Left lung (tissue), 10 donors: ENCODE data around the gene GALK1. TPM values are rescaled to one million over a fixed set of nuclear protein-coding genes. Genes with fewer than 3 reads are reported as not detected.
A peak's percentile ranks its signal among the peaks of the same experiment; 100 is the strongest.

Experiments used
- ATAC-seq: fragments of 200-7000 bp; cut with Tn5 transposase; one replicate; pipeline ENCODE4 v1.9.1; 2020; ENCODE audit warnings: moderate library complexity
- DNase-seq, 4 donors: peaks; one replicate each; pipeline ENCODE4 v3.0.0-alpha.2; 2013 to 2020
- H3K27ac ChIP-seq, 2 donors: fragments of 200-600 bp; sonication (generic) in 1 of 2; one replicate each; pipeline versions ENCODE4 v1.5.0 to v1.8.0; 2020 to 2021
- H3K27me3 ChIP-seq, 2 donors: fragments of 200-600 bp; sonication (generic) in 1 of 2; one replicate each; pipeline versions ENCODE4 v1.5.0 to v1.8.0; 2020 to 2021
- H3K36me3 ChIP-seq, 2 donors: fragments of 200-600 bp; sonication (generic) in 1 of 2; one replicate each; pipeline versions ENCODE4 v1.5.0 to v1.8.0; 2020 to 2021
- H3K4me1 ChIP-seq, 2 donors: fragments of 200-600 bp; one replicate each; pipeline ENCODE4 v1.8.0; 2021
- H3K4me3 ChIP-seq, 2 donors: fragments of 200-600 bp; sonication (generic) in 1 of 2; one replicate each; pipeline versions ENCODE4 v1.5.0 to v1.8.0; 2020 to 2021; ENCODE audit warnings: mild to moderate bottlenecking in 1 of 2
- H3K9me3 ChIP-seq, 2 donors: fragments of 200-600 bp; sonication (generic) in 1 of 2; one replicate each; pipeline versions ENCODE4 v1.5.0 to v1.8.0; 2020 to 2021
- intact Hi-C, 2 donors: fragments of 100-400 bp; cut with DNase I; formaldehyde crosslinking; loops; one replicate each; pipeline versions ENCODE4 v1.11.2 to v1.14.2; 2022
- polyA plus RNA-seq, 6 donors: library from polyadenylated mRNA; unstranded; fragments of 120-200 nt; gene quantifications; one replicate each; pipeline ENCODE4 v1.2.1, GENCODE V29; 2013; ENCODE audit not compliant: insufficient read length in 6 of 6
- total RNA-seq, 2 donors: library from RNA; stranded (reverse); fragmentation: NEBNext Ultra II Directional; extraction: Animal tissue kit (Norgen Biotek cat#: 25700); gene quantifications; one replicate each; pipeline ENCODE4 v1.2.1, GENCODE V29; 2021
- TF ChIP-seq, protein P1 (sequence below), 2 donors: fragments of 200-600 bp; sonication (generic) in 1 of 2; IDR thresholded peaks; one replicate each; pipeline versions ENCODE4 v1.5.0 to v1.8.0; 2021; ENCODE audit warnings: antibody characterized with exemption in 2 of 2
- donor health status: DM: no; HTN: yes; CAD: no.
- donor health status: DM: no; HTN: no; CAD: no.

The GALK1 gene
- total and polyA plus RNA-seq, 8 donors: 10.3 to 39.6 (median 16.4) TPM

DNA sequence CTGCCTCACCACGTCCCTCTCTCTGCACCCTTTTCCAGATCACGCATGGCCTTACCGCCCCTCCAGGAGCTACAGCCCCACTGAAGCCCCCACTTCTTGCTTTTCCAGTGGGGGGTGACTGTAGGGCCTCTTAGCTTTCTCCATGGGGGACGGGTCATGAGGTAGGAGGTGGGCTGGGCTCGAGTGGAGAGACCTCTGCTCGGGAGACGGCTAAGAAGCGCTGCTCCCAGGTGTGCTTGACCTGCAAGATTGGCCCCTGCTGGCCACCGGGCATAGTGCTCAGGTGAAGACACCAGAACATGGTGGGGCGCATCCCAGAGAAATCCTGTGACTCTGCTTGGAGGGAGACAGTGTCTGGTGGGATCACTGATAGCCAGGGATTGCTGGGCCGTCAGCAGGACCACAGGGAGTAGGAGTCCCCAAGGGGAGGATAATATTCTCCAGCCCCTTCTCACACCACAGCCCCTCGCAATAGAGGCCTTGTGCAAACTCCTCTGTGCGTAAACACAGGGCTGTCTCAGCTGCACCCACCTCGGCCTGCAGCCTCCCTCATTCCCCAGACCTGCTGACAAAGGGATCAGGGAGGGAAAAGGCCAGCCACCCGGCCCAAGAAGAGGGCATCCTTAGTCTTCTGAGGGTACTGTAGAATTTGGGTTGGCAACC, 8.9 kb upstream of the GALK1 start:
- TF ChIP-seq, protein P1, sequence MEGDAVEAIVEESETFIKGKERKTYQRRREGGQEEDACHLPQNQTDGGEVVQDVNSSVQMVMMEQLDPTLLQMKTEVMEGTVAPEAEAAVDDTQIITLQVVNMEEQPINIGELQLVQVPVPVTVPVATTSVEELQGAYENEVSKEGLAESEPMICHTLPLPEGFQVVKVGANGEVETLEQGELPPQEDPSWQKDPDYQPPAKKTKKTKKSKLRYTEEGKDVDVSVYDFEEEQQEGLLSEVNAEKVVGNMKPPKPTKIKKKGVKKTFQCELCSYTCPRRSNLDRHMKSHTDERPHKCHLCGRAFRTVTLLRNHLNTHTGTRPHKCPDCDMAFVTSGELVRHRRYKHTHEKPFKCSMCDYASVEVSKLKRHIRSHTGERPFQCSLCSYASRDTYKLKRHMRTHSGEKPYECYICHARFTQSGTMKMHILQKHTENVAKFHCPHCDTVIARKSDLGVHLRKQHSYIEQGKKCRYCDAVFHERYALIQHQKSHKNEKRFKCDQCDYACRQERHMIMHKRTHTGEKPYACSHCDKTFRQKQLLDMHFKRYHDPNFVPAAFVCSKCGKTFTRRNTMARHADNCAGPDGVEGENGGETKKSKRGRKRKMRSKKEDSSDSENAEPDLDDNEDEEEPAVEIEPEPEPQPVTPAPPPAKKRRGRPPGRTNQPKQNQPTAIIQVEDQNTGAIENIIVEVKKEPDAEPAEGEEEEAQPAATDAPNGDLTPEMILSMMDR (IDR thresholded peaks at IDR 0.05): no peak
- DNase-seq (peak in 2 of 4 donors; percentile 57 to 73), ATAC-seq (no peak)
- H3K4me3 ChIP-seq: no peak overlapping the region
- H3K9me3 ChIP-seq: no peaks in the 10 kb centered on the region
- no peaks in the 10 kb centered on the region for H3K27me3 ChIP-seq
- peaks cover 5 to 48% of the 10 kb centered on the region in 2 donors for H3K36me3 ChIP-seq
- no peak overlapping the region for H3K27ac ChIP-seq
- peaks cover 10 to 36% of the 10 kb centered on the region in 2 donors for H3K4me1 ChIP-seq
- intact Hi-C loops: loop anchor here in 1 of 2 donors (10.0 kb wide), 1 partner anchor 121 kb away; the partner anchor contains the start of gene TRIM65

DNA sequence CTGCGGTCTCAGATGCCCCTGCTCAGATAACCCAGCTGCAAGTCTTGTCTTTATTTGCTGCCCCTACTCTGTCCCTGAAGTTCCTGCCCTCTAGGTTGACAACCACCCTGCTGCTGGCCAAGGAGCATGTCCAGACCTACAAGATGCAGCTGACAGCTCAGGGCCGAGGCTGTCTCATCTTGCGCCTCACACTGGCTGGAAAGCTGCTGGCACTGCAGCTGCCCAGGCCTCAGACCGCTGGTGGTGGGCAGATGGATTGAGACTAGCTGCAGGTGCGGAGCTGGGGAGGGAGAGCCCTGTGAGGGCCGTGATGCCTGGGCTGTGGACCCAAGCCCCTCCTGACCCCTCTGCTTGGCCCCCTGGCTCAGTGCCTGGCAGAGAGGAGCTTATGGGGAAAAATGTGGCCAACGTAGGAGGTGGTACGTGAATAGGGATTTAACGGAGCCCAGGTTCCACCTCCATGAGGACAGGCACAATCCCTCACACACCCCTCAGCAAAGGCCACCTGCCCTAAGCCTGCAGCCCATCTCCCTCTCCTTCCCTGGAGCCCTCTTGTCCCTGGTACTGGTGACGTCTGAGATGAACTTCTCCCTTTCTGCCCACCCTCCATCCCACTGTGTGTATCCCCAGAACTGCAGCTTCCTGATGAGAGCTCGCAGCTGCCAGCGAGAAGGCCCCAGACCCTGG, 8.3 kb upstream of the GALK1 start:
- H3K27ac ChIP-seq: no peak overlapping the region
- intact Hi-C loops: loop anchor here in 1 of 2 donors (10.0 kb wide), 1 partner anchor 122 kb away; the partner anchor contains the start of gene TRIM65

DNA sequence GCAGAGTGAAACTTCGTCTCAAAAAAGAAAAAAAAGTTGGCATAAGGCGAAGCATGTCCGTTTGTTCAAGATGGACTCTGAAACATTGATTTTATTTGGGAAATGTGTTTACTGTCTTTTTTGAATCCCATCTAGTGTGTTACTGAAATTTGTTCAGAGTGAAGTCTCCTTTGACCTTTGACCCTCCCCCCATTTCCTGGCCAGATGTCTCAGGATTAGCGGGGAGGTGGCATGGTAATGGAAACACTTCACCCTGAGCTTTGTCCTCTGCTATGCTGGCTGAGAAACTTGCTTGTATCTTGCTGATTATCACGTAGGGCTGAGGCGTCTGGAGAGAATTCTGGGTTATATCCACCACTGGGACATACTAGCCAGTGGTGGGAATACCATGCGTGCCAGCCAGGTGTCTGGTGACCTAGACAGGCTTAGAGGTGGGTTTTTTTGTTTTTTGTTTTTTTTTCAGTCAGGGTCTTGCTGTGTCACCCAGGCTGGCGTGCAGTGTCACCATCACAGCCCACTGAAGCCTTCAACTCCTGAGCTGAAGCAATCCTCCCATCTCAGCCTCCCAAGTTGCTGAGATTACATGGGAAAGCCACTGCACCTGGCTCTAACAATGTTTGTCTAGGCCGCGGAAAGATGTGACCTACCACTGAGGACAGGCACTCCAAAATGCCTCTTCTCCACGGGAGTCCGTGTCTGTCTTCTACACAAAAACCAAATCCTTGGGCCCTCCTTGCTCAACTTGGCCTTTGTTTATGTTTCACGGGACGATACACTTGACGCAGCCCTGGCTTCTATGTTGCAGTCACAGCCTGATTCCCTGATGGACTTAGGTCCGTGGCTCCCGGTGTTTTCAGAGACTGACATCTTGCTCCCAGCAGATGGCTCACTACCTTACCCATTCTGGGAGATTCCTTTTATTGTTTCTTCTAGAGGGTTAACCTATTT, 6.6 kb upstream of the GALK1 start:
- peaks cover 0 to 23% of the 10 kb centered on the region in 2 donors for H3K4me1 ChIP-seq
- ATAC-seq: no peak
- H3K4me3 ChIP-seq: no peak overlapping the region
- no peaks in the 10 kb centered on the region for H3K27me3 ChIP-seq
- intact Hi-C loops: loop anchor here in 1 of 2 donors (10.0 kb wide), 1 partner anchor 123 kb away; the partner anchor contains the start of gene TRIM65
- H3K27ac ChIP-seq: no peak overlapping the region
- TF ChIP-seq, protein P1 (IDR thresholded peaks at IDR 0.05): no peak
- H3K9me3 ChIP-seq: no peaks in the 10 kb centered on the region
- peaks cover 0 to 25% of the 10 kb centered on the region in 2 donors for H3K36me3 ChIP-seq
- DNase-seq: no peak

More for the DNA sequence above, 8.3 kb upstream of the GALK1 start:
- no peaks in the 10 kb centered on the region for H3K27me3 ChIP-seq
- no peaks in the 10 kb centered on the region for H3K9me3 ChIP-seq
- peaks cover 10 to 36% of the 10 kb centered on the region in 2 donors for H3K4me1 ChIP-seq
- H3K4me3 ChIP-seq: no peak overlapping the region
- no peak for ATAC-seq
- TF ChIP-seq, protein P1 (IDR thresholded peaks at IDR 0.05): no peak
- peaks cover 4 to 41% of the 10 kb centered on the region in 2 donors for H3K36me3 ChIP-seq
- peak in 1 of 4 donors; percentile 51 for DNase-seq

DNA sequence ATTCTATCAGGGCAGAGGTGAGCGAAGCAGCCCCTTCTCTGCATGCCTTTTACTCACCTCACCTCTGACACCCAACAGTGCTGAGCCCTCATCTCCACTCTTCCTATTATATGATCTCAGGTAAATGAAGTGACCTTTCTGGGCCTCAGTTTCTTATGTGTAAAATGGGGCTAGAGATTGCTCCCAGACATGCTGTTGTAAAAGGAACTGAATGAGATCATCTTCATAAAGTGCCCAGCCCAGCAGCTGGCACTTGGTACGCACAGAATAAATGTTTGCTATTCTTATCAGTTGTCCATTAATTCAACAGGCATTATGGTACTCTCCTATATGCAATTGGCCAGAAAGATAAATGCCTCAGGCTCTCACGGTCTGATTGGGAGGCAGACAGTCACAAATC, 4.5 kb upstream of the GALK1 start:
- Histone ChIP-seq H3K4me3 (no peak overlapping the region), H3K27ac (peak overlapping the region in 1 of 2 donors; percentile 41), H3K9me3 (no peaks in the 10 kb centered on the region), H3K27me3 (no peaks in the 10 kb centered on the region), H3K4me1 (peaks cover 0 to 19% of the 10 kb centered on the region in 2 donors), H3K36me3 (peaks cover 0 to 7% of the 10 kb centered on the region in 2 donors)
- ATAC-seq: peak; percentile 3
- TF ChIP-seq, protein P1 (IDR thresholded peaks at IDR 0.05): no peak
- intact Hi-C loops: no loop called here
- no peak for DNase-seq
